Effector CD4-positive, alpha-beta T cell (primary cell): ENCODE results near the gene NRAP. TPM values are rescaled to one million over a fixed set of nuclear protein-coding genes. Genes with fewer than 3 reads are reported as not detected.

ENCODE experiments used
- DNase-seq: peaks from one replicate; pipeline ENCODE4 v3.0.0-alpha.2; 2020
- total RNA-seq: gene quantifications from one replicate; lab custom pipeline; 2026; lab: John Stamatoyannopoulos, UW

Gene NRAP
- not detected for total RNA-seq

- no peak for DNase-seq
These were observed at the start of gene NRAP for GRCh38 chr10:113663908-113664307. Gene NRAP (minus strand): TSS chr10:113664041. CDS start chr10:113663882, 159 bp downstream.

GRCh38 chr10:113713640-113713982 lies 49.8 kb upstream of the NRAP start:
- no peak for DNase-seq

GRCh38 chr10:113712755-113713639 lies 49.2 kb upstream of the NRAP start:
- DNase-seq, result no peak

GRCh38 chr10:113712024-113712423 lies 48.2 kb upstream of the NRAP start:
- no peak for DNase-seq

GRCh38 chr10:113711142-113711541 lies 47.3 kb upstream of the NRAP start:
- no peak for DNase-seq

- DNase-seq, result no peak
These were observed 45.5 kb upstream of the NRAP start for GRCh38 chr10:113709221-113709838.

- DNase-seq, result no peak
These were observed 44.8 kb upstream of the NRAP start for GRCh38 chr10:113708640-113709039.

- no peak for DNase-seq
These were observed 42.8 kb upstream of the NRAP start for GRCh38 chr10:113706623-113707022.

- DNase-seq, result no peak
These were observed 41.5 kb upstream of the NRAP start for GRCh38 chr10:113705344-113705652.

- no peak for DNase-seq
These were observed 40.9 kb upstream of the NRAP start for GRCh38 chr10:113704637-113705343.

GRCh38 chr10:113697595-113697994 lies 33.8 kb upstream of the NRAP start:
- no peak for DNase-seq

GRCh38 chr10:113695691-113696090 lies 31.9 kb upstream of the NRAP start:
- no peak for DNase-seq

- DNase-seq, result no peak
These were observed 29.5 kb upstream of the NRAP start for GRCh38 chr10:113693348-113693747.

GRCh38 chr10:113692271-113692670 lies 28.4 kb upstream of the NRAP start:
- no peak for DNase-seq

- DNase-seq, result no peak
These were observed 27.5 kb upstream of the NRAP start for GRCh38 chr10:113691381-113691780.

- DNase-seq, result no peak
These were observed 26.9 kb upstream of the NRAP start for GRCh38 chr10:113690749-113691148.

- no peak for DNase-seq
These were observed 25.7 kb upstream of the NRAP start for GRCh38 chr10:113689574-113689973.

- no peak for DNase-seq
These were observed 25.2 kb upstream of the NRAP start for GRCh38 chr10:113689057-113689456.

GRCh38 chr10:113687037-113687436 lies 23.2 kb upstream of the NRAP start:
- no peak for DNase-seq

GRCh38 chr10:113686028-113686427 lies 22.2 kb upstream of the NRAP start:
- no peak for DNase-seq

- no peak for DNase-seq
These were observed 19.5 kb upstream of the NRAP start for GRCh38 chr10:113683300-113683699.

- no peak for DNase-seq
These were observed 18.0 kb upstream of the NRAP start for GRCh38 chr10:113681533-113682470.
